CD4-positive, alpha-beta memory T cell (primary cell): Measurements from ENCODE around the gene ZNF648. TPM values are rescaled to one million over a fixed set of nuclear protein-coding genes. Genes with fewer than 3 reads are reported as not detected.
A peak's percentile ranks its signal among the peaks of the same experiment; 100 is the strongest.
"Not testable (repeated sequence)": the region's sequence is repeated elsewhere in the genome, so short reads cannot be mapped to it uniquely, and the experiment has no call there.

Experiments used
- CTCF ChIA-PET: fragments of 350-600 bp; sonication (Branson Sonifier 250); formaldehyde crosslinking; loops from one replicate; lab custom pipeline; 2021; ENCODE audit warnings: inconsistent platforms; ENCODE audit not compliant: partially characterized antibody; lab: Charles Lee
- POLR2A ChIA-PET: fragments of 350-600 bp; sonication (Branson Sonifier 250); formaldehyde crosslinking; loops from one replicate; lab custom pipeline; 2021; ENCODE audit not compliant: partially characterized antibody; lab: Charles Lee
- DNase-seq, 5 donors: peaks; one replicate each; pipeline versions ENCODE4 v3.0.0 to v3.0.0-alpha.2; 2020 to 2022; ENCODE audit warnings: mixed read lengths in 1 of 5
- H3K27ac ChIP-seq: one replicate; pipeline ENCODE4 v1.7.0; 2013; ENCODE audit warnings: low read depth, low read length
- H3K27me3 ChIP-seq: 2 replicates; pipeline ENCODE4 v1.7.0; 2013; ENCODE audit warnings: mild to moderate bottlenecking, low read length, moderate library complexity; ENCODE audit not compliant: insufficient read depth
- H3K36me3 ChIP-seq: 2 replicates; pipeline ENCODE4 v1.7.0; 2013; ENCODE audit warnings: mild to moderate bottlenecking, low read length, moderate library complexity; ENCODE audit not compliant: insufficient read depth
- H3K4me1 ChIP-seq: 2 replicates; pipeline ENCODE4 v1.7.0; 2013; ENCODE audit warnings: mild to moderate bottlenecking, low read length, moderate library complexity; ENCODE audit not compliant: insufficient read depth
- H3K4me3 ChIP-seq, 2 donors: one replicate each; pipeline ENCODE4 v1.7.0; 2013; ENCODE audit warnings: low read length in 2 of 2, mild to moderate bottlenecking in 1 of 2
- H3K9me3 ChIP-seq, 2 donors: one replicate each; pipeline ENCODE4 v1.7.0; 2013; ENCODE audit warnings: low read length in 2 of 2, control low read depth in 1 of 2; ENCODE audit not compliant: control insufficient read depth in 1 of 2
- H3K27ac Mint-ChIP-seq, 7 donors: one replicate each; pipeline ENCODE4 v1.8.0; 2020 to 2021; ENCODE audit warnings: mixed read lengths in 7 of 7, mild to moderate bottlenecking in 6 of 7, inconsistent platforms in 3 of 7, moderate library complexity in 3 of 7
- H3K27me3 Mint-ChIP-seq, 2 donors: one replicate each; pipeline ENCODE4 v1.8.0; 2020 to 2021; ENCODE audit warnings: mixed read lengths in 2 of 2
- H3K36me3 Mint-ChIP-seq, 2 donors: one replicate each; pipeline ENCODE4 v1.8.0; 2020 to 2021; ENCODE audit warnings: mixed read lengths in 2 of 2, inconsistent platforms in 1 of 2, mild to moderate bottlenecking in 1 of 2
- H3K4me1 Mint-ChIP-seq, 4 donors: one replicate each; pipeline ENCODE4 v1.8.0; 2020 to 2021; ENCODE audit warnings: mixed read lengths in 4 of 4, mild to moderate bottlenecking in 1 of 4
- H3K4me3 Mint-ChIP-seq, 8 donors: one replicate each; pipeline ENCODE4 v1.8.0; 2020 to 2021; ENCODE audit warnings: mixed read lengths in 8 of 8, mild to moderate bottlenecking in 7 of 8, moderate library complexity in 6 of 8, inconsistent platforms in 3 of 8
- H3K9me3 Mint-ChIP-seq, 8 donors: one replicate each; pipeline ENCODE4 v1.8.0; 2020 to 2021; ENCODE audit warnings: mixed read lengths in 8 of 8, mild to moderate bottlenecking in 5 of 8, inconsistent platforms in 3 of 8, moderate library complexity in 1 of 8
- intact Hi-C: fragments of 100-400 bp; cut with micrococcal nuclease; formaldehyde crosslinking; loops from one replicate; pipeline ENCODE4 v1.15.1; 2023
- polyA plus RNA-seq, 2 donors: library from polyadenylated mRNA; unstranded; fragments of 300-500 nt; fragmentation: Illumina TruSeq; gene quantifications; one replicate each; pipeline ENCODE4 v1.2.3, GENCODE V29; 2021
- total RNA-seq, 2 experiments: library from RNA; stranded (reverse); gene quantifications; one replicate each; pipeline ENCODE4 v1.2.3, GENCODE V29; 2021

Gene ZNF648
- total and polyA plus RNA-seq, 4 experiments from 2014 or later = not detected

DNA sequence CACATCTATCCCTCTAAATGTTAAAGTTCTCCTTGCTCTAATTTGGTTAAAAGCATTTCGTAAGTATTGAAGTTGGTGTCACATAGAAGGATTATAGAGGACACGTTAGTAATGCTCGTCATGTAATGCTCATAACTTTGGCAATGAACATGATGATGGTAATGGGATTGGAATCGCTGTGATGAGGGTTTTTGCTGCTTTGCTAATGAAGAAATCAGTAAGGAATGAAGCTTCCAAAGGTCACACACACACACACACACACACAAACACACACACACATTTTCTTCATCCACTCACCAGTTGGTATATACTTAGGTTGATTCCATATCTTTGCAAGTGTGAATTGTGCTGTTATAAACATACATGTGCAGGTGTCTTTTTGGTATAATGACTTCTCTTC, 36.8 kb upstream of the ZNF648 start:
- ChIA-PET CTCF (no interaction called here), POLR2A (no interaction called here)
- Mint-ChIP-seq H3K9me3 (peaks cover 0 to 4% (median 2%) of the 10 kb centered on the region in 8 donors), H3K27ac (no peak overlapping the region), H3K4me1 (peaks cover 0 to 2% (median 0%) of the 10 kb centered on the region in 4 donors), H3K36me3 (no peaks in the 10 kb centered on the region), H3K27me3 (peaks cover 2 to 5% of the 10 kb centered on the region in 2 donors), H3K4me3 (no peak overlapping the region)
- Histone ChIP-seq H3K4me3 (no peak overlapping the region), H3K27ac (no peak overlapping the region), H3K27me3 (no peaks in the 10 kb centered on the region), H3K9me3 (no peaks in the 10 kb centered on the region), H3K36me3 (no peaks in the 10 kb centered on the region), H3K4me1 (no peaks in the 10 kb centered on the region)
- intact Hi-C loops = no loop called here
- DNase-seq = no peak

DNA sequence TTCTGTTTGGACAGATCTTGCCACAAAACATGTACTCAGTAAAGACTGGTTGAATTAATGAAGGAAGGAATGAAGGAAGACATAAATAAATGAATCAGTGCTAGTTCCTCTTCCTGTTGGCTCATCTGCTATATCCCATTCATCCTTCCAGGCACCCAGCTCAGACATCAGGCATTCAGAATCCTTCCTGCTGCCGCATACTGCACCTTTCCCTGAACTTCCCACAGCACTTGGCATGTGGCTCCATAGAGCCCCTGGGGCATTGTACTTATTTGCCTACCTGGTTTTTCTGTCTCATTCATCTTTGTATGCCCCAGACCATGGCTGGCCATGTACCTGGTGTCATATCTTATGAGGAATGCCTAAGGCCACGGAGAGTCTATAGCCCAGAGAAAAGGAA, 34.4 kb upstream of the ZNF648 start:
- Histone ChIP-seq H3K4me1 (no peaks in the 10 kb centered on the region), H3K4me3 (no peak overlapping the region), H3K36me3 (no peaks in the 10 kb centered on the region), H3K27me3 (no peaks in the 10 kb centered on the region), H3K9me3 (no peaks in the 10 kb centered on the region), H3K27ac (no peak overlapping the region)
- Mint-ChIP-seq H3K9me3 (peaks cover 0 to 4% (median 2%) of the 10 kb centered on the region in 8 donors), H3K4me3 (no peak overlapping the region), H3K27ac (no peak overlapping the region), H3K27me3 (peaks cover 0 to 5% of the 10 kb centered on the region in 2 donors), H3K4me1 (peaks cover 0 to 2% (median 0%) of the 10 kb centered on the region in 4 donors), H3K36me3 (no peaks in the 10 kb centered on the region)
- ChIA-PET CTCF (interaction anchor here (1.5 to 2.3 kb wide), 2 partner anchors 11 to 47 kb away, joined by 3 to 15 read pairs; no protein-coding TSS in a partner anchor), POLR2A (no interaction called here)
- DNase-seq = no peak
- intact Hi-C loops = no loop called here

DNA sequence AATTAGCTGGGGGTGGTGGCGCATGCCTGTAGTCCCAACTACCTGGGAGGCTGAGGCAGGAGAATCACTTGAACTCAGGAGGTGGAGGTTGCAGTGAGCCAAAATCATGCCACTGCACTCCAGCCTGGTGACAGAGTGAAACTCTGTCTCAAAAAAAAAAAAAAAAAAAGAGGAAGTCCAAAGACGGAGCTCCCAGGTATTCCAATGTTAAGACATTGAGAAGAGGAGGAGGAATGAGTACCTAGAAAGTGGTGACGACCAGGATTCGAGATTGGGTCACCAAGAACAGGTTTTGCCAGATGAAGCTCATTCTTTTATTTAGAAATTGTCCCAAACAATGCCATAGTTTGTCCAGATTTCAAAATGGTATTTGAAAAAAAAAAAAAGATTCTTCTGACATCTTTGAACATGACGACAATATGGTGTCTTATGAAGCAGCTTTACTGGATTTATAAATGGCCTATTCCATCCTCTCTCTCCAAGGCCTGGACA, 33.0 kb upstream of the ZNF648 start:
- H3K27ac ChIP-seq, H3K9me3 Mint-ChIP-seq, H3K4me1 ChIP-seq, H3K4me3 ChIP-seq, H3K9me3 ChIP-seq, H3K36me3 ChIP-seq, H3K27ac Mint-ChIP-seq, H3K36me3 Mint-ChIP-seq, H3K4me1 Mint-ChIP-seq, POLR2A ChIA-PET, H3K27me3 Mint-ChIP-seq, intact Hi-C loops, DNase-seq, H3K27me3 ChIP-seq, H3K4me3 Mint-ChIP-seq: not testable (repeated sequence)
- CTCF ChIA-PET = interaction anchor here (0.7 to 2.3 kb wide), 7 partner anchors 9 to 1847 kb away, joined by 3 to 15 read pairs (median 3); no protein-coding TSS in a partner anchor

DNA sequence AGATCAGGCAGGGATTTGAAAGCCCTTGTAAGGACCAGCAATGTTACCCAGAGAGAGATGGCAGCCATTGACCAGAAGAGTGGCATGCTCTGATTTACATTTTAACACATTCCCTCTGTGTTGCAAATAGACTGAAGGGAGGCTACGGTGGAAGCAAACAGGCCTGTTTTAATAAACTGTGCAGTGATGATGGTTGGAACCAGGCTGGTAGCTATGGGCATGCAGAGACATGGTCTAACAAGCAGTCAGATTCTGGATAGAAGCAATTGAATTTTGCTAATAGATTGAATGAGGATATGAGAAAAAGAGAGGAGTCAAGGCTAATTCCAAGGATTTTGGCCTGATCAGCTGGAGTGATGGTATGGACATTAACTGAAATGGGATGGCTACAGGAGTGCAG, 32.3 kb upstream of the ZNF648 start:
- no peaks in the 10 kb centered on the region for H3K36me3 Mint-ChIP-seq
- Histone ChIP-seq H3K4me3 (no peak overlapping the region), H3K9me3 (no peaks in the 10 kb centered on the region), H3K4me1 (peaks cover 11% of the 10 kb centered on the region), H3K36me3 (no peaks in the 10 kb centered on the region), H3K27me3 (no peaks in the 10 kb centered on the region), H3K27ac (no peak overlapping the region)
- intact Hi-C loops = no loop called here
- no peak for DNase-seq
- no peaks in the 10 kb centered on the region for H3K9me3 Mint-ChIP-seq
- ChIA-PET CTCF (interaction anchor here (1.1 to 2.3 kb wide), 3 partner anchors 8 to 303 kb away, joined by 3 to 15 read pairs (median 10); no protein-coding TSS in a partner anchor), POLR2A (no interaction called here)
- H3K4me1 Mint-ChIP-seq = peaks cover 5 to 16% (median 13%) of the 10 kb centered on the region in 4 donors
- peaks cover 0 to 2% of the 10 kb centered on the region in 2 donors for H3K27me3 Mint-ChIP-seq
- peak overlapping the region in 1 of 7 donors; percentile 20 for H3K27ac Mint-ChIP-seq
- H3K4me3 Mint-ChIP-seq = no peak overlapping the region

DNA sequence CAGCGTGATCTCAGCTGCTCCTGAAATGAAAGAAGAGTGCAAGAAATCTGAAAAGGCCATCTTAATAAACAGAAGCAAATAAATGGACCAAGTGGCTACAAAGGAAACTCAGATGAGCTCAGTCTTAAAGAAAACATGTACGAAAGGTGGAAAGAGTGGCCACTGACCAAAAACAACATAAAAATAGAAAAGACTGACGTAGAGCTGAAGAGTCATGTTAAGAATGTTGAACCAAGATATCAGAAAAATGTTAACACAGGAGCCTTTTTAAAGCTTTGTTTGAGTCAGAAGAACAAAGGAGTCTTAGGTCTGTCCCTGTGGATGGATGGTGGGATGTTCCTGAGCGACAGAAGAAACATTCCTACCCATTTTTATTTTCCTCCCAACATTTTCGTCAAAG, 30.8 kb upstream of the ZNF648 start:
- Histone ChIP-seq H3K27me3 (no peaks in the 10 kb centered on the region), H3K36me3 (no peaks in the 10 kb centered on the region), H3K27ac (no peak overlapping the region), H3K9me3 (no peaks in the 10 kb centered on the region), H3K4me1 (peaks cover 26% of the 10 kb centered on the region), H3K4me3 (no peak overlapping the region)
- peaks cover 0 to 1% of the 10 kb centered on the region in 2 donors for H3K27me3 Mint-ChIP-seq
- H3K4me1 Mint-ChIP-seq = peaks cover 11 to 30% (median 26%) of the 10 kb centered on the region in 4 donors
- ChIA-PET CTCF (interaction anchor here (1.3 to 2.2 kb wide), 3 partner anchors 10 to 303 kb away, joined by 3 to 10 read pairs (median 7); no protein-coding TSS in a partner anchor), POLR2A (no interaction called here)
- no peak overlapping the region for H3K4me3 Mint-ChIP-seq
- no peaks in the 10 kb centered on the region for H3K36me3 Mint-ChIP-seq
- H3K9me3 Mint-ChIP-seq = no peaks in the 10 kb centered on the region
- intact Hi-C loops = no loop called here
- no peak overlapping the region for H3K27ac Mint-ChIP-seq
- no peak for DNase-seq

DNA sequence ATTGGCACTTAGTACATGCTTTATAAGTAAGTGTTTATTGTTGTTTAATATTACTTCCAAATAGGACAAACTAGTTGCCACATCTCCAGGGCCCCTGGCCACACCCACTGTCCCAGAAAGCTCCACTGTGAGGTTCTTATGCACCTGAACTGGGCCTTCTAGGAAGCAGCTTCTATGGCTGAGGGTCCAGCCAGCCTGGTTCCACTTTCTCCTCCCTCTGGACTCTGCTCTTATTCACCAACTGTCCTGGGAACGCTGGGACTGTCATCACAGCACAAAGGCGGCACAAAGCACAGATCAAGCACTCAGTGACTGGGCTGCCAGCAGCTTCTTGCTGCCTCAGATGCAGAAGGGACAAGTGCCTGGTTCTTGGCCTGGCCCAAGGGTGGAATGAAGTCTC, 29.6 kb upstream of the ZNF648 start:
- Mint-ChIP-seq H3K27me3 (no peaks in the 10 kb centered on the region), H3K4me3 (no peak overlapping the region), H3K4me1 (peaks cover 22 to 41% (median 37%) of the 10 kb centered on the region in 4 donors), H3K9me3 (no peaks in the 10 kb centered on the region), H3K36me3 (no peaks in the 10 kb centered on the region), H3K27ac (no peak overlapping the region)
- Histone ChIP-seq H3K27ac (no peak overlapping the region), H3K4me3 (no peak overlapping the region), H3K27me3 (no peaks in the 10 kb centered on the region), H3K36me3 (no peaks in the 10 kb centered on the region), H3K4me1 (peaks cover 38% of the 10 kb centered on the region), H3K9me3 (no peaks in the 10 kb centered on the region)
- ChIA-PET CTCF (interaction anchor here (0.8 to 1.5 kb wide), 2 partner anchors 9 to 52 kb away, joined by 3 to 5 read pairs; no protein-coding TSS in a partner anchor), POLR2A (no interaction called here)
- DNase-seq = no peak
- intact Hi-C loops = no loop called here

DNA sequence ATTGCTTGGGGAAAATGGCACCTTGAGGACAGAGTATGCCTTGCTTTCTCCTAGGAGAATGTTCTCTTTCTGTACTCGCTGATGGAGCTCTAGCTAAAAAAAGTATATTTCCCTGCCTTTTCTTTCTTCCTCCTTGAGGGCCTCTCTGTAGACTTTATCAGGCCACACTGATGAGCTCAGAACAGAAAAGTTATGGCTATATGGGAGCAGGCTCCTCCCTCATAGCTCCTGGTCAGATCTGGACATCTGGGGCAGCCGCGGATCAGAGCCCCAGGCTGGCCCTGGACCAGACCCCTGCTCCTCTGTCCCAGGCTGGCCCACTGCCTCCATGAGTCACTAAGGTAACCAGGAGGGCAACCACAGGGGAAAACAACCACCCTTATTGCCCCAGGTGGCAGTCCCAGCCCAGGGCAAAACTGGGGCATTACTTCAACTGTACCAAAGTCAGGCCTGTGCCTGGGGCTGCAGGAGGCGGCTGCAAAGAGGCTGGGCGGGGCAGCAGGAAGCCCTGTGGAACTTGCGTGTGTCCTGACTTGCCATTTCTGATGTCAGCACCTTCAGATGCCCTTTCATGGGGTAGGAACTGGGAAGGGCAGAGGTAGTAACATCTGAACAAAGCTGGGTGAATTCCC, 26.3 kb upstream of the ZNF648 start:
- POLR2A ChIA-PET = interaction anchor here (0.6 to 3.7 kb wide), 8 partner anchors 14 to 309 kb away, joined by 3 to 37 read pairs (median 4); partner anchors contain the start of gene GLUL
- no peaks in the 10 kb centered on the region for H3K9me3 Mint-ChIP-seq
- H3K9me3 ChIP-seq = no peaks in the 10 kb centered on the region
- H3K36me3 ChIP-seq = no peaks in the 10 kb centered on the region
- H3K27ac ChIP-seq = peak overlapping the region; percentile 72
- peak overlapping the region in 7 of 8 donors; percentile 35 to 84 (median 55) for H3K4me3 Mint-ChIP-seq
- peaks cover 54% of the 10 kb centered on the region for H3K4me1 ChIP-seq
- no peaks in the 10 kb centered on the region for H3K27me3 Mint-ChIP-seq
- H3K4me1 Mint-ChIP-seq = peaks cover 30 to 55% (median 51%) of the 10 kb centered on the region in 4 donors
- intact Hi-C loops = loop anchor here (1.0 to 5.0 kb wide), 2 partner anchors 61 to 303 kb away; partner anchors contain the start of gene GLUL
- H3K4me3 ChIP-seq = peak overlapping the region in 1 of 2 donors; percentile 12
- peak; percentile 54 to 74 (median 64) for DNase-seq
- H3K27me3 ChIP-seq = no peaks in the 10 kb centered on the region
- CTCF ChIA-PET = interaction anchor here (1.0 to 7.9 kb wide), 12 partner anchors 9 to 513 kb away, joined by 3 to 153 read pairs (median 4); no protein-coding TSS in a partner anchor
- H3K27ac Mint-ChIP-seq = peak overlapping the region; percentile 88 to 94 (median 92)
- no peaks in the 10 kb centered on the region for H3K36me3 Mint-ChIP-seq
